ENCODE measurements around the gene SETD1B.
"Not testable (repeated sequence)": the region's sequence is repeated elsewhere in the genome, so short reads cannot be mapped to it uniquely, and the experiment has no call there.

Gene SETD1B

DNA sequence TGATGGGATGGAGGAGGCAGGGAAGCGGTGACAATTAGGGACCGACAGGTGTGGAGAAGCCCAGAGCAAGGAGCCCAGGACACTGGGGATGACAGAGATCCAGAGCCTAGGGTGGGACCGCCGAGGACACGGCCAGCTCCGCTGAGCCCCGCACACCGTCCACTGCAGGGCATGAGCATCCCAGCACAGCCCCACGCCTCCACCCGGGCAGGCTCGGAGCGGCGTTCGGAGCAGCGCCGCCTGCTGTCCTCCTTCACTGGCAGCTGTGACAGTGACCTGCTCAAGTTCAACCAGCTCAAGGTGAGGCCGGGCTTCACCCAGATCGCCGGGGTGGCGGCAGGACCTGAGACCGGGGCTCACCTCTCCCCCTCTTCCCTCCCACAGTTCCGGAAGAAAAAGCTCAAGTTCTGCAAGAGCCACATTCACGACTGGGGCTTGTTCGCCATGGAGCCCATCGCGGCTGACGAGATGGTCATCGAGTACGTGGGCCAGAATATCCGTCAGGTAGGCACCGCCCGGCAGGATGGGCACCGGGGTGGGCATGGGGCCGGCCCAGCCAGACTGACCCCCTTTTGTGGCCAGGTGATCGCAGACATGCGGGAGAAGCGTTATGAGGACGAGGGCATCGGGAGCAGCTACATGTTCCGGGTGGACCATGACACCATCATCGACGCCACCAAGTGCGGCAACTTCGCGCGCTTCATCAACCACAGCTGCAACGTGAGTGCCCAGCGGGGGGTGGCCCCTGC is 23.7 kb downstream of the SETD1B start:
- no peak for DNase-seq

- no peak for DNase-seq
Measured at GRCh38 chr12:121828306-121828705, 24.5 kb downstream of the SETD1B start.

DNA sequence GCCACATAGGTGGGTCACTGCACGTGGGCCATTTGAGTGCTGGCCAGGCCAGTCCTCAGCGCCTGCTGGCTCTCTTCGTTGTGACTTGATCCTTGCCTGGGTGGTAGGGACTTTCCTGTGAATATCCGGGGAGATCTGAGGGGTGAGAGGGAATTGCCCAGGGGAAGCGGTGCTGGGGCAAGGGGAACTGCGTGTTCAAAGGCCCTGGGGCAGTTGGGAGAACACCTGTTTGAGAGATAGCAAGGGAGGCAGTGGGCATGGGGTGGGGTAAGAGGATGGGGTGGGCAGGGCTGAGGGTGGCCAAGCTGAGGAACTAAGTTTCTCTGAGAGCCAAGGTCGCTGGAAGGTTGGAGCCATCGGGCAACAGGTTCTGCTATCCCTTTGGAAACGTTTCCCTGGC is 25.0 kb downstream of the SETD1B start:
- DNase-seq, result no peak

- peak; percentile 14 to 46 for DNase-seq
Measured at GRCh38 chr12:121829250-121829918, 25.6 kb downstream of the SETD1B start.

DNA sequence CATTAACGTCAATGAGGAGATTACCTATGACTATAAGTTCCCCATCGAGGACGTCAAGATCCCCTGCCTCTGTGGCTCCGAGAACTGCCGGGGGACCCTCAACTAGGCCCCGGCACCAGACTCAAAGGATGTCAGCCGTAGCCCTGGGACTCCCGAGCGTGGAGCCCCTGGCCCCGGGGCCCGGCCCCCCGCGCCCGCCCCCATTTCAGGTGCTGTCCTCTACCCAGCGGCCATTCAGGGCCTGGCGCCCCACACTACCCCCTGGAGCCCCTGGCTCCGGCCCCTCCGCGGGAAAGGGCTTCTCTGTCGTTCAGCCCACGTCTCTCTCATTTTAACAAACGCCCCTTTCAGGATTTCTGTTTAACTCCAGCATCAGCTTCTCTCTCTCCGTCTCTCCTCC is 26.3 kb downstream of the SETD1B start:
- DNase-seq, result no peak

DNA sequence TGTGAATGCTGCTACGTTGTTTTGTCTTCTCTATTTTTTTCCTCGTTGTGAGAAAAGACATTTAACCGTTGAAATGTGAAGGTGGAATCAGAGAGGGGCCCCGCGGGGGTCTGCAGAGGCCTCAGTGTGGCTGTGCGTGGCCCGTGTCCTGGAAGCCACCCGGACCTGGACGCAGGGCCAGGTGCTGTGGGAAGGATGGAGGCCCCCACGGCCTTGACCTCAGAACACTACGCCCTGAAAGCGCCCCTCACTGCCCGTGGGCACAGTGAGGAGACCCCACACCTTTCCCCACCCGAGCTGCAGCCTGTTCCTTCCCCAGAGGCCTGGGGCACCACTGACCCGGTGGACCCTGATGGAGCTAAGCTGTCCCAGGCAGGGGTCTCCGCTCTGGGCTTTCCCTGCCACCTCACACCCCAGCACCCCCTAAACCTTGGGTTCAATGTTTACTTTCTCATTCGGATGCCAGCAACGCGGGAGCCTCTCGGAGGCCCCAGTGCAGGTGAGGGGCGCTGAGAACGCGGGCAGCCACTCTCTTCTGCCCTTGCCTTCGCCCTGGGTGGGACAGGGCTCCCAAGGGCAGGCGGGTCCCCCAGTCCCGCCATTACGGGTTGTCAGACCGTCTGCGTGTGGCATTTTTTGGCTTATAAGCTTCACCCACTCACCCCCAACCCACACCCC is 26.9 kb downstream of the SETD1B start:
- no peak for DNase-seq

DNA sequence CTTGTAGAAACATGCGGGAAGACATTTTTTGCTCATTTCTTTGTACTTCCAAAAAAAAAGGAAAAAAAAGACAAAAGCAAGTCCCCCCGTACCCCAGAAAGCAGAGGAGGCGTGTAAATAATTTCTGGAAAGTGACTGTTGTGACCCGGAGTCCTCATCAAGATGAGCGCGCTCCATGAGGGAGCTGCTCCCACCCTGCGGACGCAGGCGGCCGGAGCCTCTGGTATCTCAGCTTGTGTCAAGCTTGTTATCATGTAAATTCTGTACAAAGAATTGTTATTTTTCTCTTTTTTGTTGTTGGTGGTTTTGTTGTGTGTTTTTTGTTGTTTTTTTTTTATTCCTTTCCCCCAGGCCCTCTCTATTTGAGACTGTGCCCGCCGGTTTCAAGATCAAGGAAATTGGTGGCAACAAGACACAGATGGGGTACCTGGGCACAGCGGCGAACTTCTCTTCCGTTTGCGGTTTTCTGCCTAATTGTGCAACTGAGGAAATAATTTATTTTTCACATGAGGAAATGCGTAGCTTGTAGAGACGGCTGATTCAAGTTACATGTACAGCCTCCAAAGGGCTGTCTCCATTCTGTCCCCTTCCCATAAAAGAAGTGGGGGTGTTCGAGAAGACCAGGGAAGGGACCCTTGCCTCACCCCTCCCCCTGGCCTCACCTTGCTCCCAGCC is 27.9 kb downstream of the SETD1B start:
- DNase-seq, result no peak

DNA sequence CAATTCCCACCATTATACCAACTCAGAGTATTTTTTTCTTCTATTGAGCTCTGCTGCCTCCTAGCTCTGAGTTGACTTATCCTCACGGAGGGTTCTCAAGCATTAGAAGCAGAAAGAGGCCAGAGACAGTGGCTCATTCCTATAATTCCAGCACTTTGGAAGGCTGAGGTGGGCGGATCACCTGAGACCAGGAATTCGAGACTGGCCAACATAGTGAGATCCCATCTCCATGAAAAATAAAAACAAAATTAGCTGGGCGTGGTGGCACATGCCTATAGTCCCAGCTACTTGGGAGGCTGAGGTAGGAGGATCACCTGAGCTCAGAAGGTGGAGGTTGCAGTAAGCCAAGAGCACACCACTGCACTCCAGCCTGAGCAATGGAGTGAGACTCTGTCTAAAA is 33.9 kb downstream of the SETD1B start:
- no peak for DNase-seq

- no peak for DNase-seq
Measured at GRCh38 chr12:121838126-121838525, 34.3 kb downstream of the SETD1B start.

DNA sequence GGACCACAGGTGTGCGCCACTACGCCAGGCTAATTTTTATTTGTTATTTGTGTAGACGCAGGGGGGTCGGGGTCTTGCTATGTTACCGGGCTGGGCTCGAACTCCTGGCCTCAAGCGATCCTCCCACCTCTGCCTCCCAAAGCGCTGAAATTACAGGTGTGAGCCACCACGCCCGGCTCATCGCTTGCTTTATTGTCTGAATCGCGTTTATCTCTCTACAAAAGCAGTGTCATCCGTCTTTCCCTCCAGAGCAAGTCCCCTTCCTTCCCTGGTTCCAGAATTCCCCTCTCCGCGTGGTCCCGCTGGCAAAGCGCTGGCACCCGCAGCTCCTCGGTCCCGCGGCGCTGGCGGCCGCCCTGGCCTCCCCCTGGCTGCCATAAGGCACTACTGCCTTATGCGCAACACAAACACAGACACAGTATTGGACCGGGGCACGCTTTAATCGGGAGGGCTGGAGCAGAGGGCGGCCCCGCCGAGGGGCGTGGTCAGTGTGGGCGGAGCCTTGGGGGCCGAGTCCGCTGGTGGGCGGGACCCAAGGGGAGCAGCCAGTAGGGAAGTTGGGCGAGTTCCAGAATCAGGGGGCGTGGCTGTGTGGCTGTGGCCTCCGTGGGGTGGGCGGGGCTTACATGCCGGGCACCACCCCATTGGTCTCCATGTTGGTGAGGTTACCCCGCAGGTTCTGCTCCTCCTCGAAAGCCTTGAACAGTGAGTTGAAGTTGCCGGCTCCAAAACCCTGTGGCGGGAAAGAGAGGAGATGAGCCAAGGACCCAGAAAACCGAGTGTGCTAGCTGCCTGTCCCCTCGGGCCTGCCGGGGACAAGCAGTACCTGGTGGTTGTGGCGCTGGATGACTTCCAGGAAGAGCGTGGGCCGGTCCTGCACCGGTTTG is 35.5 kb downstream of the SETD1B start:
- DNase-seq, result peak; percentile 90 to 99

DNA sequence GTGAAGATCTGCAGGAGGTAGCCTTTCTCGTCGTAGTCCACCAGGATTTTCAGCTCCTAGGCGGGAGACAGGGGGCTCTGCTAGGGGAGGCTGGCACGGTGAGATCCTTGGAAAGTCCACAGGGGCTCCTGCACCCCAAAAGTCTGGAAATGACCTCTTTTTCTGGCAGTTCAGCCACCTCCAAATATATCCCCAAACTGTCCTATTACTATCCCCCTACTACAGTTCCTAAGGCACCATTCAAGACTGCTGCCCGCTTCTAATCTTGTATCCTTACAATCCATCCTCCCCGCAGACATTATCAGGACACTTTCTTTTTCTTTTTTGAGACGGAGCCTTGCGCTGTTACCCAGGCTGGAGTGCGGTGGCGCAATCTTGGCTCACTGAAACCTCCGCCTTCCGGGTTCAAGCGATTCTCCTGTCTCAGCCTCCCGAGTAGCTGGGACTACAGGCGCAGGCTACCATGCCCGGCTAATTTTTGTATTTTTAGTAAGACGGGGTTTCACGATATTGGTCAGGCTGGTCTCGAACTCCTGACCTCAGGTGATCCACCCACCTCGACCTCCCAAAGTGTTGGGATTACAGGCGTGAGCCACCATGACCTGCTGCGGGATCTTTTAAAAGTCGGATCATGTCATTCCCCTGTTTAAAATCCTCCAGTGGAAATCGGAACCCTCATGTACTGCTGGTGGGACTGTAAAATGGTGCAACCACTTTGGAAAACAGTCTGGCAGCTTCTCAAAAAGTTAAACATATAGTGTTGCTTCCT is 36.4 kb downstream of the SETD1B start:
- DNase-seq, result no peak

DNA sequence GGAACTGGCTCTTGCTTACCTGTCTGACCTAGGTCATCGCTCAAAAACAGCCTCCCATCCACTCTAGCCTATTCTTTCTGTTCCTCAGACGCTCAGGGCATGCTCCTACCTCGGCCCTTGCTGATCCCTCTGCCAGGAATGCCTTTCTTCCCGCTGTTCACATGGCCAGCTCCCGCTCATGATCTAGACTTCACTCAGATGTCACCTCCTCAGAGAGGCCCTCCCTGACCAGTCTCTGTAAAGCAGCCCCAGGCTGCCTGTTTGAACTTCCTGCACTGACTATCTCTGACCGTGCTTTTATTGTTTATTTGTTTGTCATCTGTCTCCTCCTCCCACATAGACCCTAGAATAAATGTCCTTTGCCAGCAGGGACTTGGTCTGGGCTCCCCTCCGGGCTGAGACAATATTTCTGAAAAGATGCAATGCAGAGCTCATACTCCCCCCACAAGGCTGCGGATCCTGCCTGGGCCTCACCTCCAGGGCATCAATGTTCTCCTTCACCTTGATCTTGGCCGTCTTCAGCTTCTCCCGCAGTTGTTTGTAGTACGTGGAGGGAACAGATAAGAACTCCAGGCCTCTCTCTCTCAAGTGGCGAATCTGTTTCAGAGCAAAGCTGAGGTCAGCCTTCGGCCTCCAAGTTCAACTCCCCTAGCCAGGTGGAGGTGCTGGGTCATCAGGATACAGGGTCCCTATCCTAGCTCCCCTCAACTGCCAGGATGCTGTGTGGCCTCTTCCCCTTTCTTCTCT is 39.6 kb downstream of the SETD1B start:
- no peak for DNase-seq

GRCh38 chr12:121845701-121846100 is 41.9 kb downstream of the SETD1B start:
- no peak for DNase-seq

- no peak for DNase-seq
Measured at GRCh38 chr12:121849211-121849610, 45.4 kb downstream of the SETD1B start.

DNA sequence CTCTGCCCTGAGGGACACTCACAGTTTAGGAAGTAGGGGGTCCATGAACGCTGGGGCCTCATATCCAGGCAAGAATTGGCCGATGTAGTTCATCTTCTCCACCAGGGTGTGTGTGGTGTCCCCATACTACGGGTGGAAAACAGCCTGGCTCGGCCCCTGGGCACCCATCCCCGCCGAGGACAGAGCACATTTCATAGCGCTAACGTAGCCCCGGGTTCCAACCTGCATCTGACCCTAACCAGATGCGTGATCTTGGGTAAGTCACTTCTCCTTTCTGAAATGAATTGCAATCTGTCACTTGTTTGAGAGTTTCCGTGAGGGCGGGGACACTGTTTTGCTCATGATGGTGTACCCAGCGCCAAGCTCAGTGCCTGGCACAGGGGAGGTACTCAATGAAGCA is 45.9 kb downstream of the SETD1B start:
- DNase-seq, result no peak

DNA sequence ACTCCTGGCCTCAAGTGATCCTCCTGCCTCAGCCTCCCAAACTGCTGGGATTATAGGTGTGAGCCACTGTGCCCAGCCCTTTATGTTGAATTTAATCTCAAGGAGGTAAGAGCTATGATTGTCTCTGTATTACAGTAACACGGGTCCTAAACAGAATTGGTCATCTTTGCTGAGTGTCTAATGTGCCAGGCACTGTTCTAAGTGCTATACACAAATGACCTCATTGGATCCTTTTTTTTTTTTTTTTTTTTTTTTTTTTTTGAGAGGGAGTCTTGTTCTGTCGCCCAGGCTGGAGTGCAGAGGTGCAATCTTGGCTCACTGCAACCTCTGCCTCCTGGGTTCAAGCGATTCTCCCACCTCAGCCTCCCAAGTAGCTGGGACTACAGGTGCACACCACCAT is 48.6 kb downstream of the SETD1B start:
- DNase-seq, result not testable (repeated sequence)

GRCh38 chr12:121857322-121858246 is 53.8 kb downstream of the SETD1B start:
- DNase-seq, result no peak

DNA sequence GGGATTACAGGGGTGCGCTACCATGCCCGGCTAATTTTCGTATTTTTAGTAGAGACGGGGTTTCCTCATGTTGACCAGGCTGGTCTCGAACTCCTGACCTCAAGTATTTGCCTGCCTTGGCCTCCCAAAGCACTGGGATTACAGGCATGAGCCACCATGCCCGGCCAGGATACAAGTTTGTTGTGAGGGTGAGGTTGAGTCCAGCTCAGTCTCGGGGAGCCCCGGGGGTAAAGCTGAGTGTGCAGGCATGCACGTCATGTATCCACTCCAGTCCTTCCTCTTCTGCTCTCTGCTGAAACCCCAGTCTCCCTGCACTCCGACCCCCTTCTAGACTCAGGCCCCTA is 54.5 kb downstream of the SETD1B start:
- DNase-seq, result no peak

- DNase-seq, result no peak
Measured at GRCh38 chr12:121858662-121859572, 55.1 kb downstream of the SETD1B start, which contains the start of gene HPD. Gene HPD, minus strand, starts transcription at chr12:121858859. Its CDS starts 36 bp downstream, at chr12:121858823.

All from NCI-H526 (cell line).